C4-2B (cell line): ENCODE measurements around the gene LRP1B.
A peak's percentile ranks its signal among the peaks of the same experiment; 100 is the strongest.
"Not testable (repeated sequence)": the region's sequence is repeated elsewhere in the genome, so short reads cannot be mapped to it uniquely, and the experiment has no call there.

ENCODE experiments used
- H3K27ac ChIP-seq: fragments of 450-650 bp; 2 replicates; pipeline ENCODE4 v1.5.1; 2017
- CTCF ChIP-seq: fragments of 450-650 bp; conservative IDR thresholded peaks from 2 replicates; pipeline ENCODE4 v1.5.1; 2017; ENCODE audit warnings: mild to moderate bottlenecking
- ZFX ChIP-seq: fragments of 450-650 bp; IDR thresholded peaks from 2 replicates; pipeline ENCODE4 v1.6.1; 2017

The LRP1B gene

GRCh38 chr2:140354544-140354943 lies 1776.3 kb downstream of the LRP1B start:
- H3K27ac ChIP-seq: no peak overlapping the region
- TF ChIP-seq ZFX: no peak
- TF ChIP-seq CTCF: no peak

- TF ChIP-seq CTCF (no peak), ZFX (no peak)
- H3K27ac ChIP-seq: no peak overlapping the region
Measured at GRCh38 chr2:140353541-140353940, 1777.3 kb downstream of the LRP1B start.

DNA sequence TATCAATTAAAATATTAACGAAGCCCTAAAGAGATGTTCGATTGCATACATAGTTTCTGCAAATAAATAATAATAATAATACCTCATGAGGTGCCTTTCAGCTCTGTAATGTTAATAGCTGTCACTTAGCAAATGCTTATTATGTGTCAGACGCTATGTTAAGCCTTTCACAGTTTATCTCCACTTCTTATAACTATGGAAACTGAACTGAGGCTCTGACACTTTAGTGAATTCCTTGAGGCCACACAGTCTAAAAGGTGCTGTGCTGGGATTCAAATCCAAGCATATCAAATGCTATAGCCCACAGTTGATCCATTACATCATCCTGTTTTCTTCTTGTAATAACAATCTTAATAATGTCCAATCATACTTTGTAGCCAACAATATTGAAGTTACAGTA lies 1779.1 kb downstream of the LRP1B start:
- TF ChIP-seq ZFX (no peak), CTCF (no peak)
- H3K27ac ChIP-seq: no peak overlapping the region

GRCh38 chr2:140349695-140350094 lies 1781.1 kb downstream of the LRP1B start:
- peak; percentile 25 for TF ChIP-seq CTCF
- TF ChIP-seq ZFX: no peak
- no peak overlapping the region for H3K27ac ChIP-seq

- H3K27ac ChIP-seq: no peak overlapping the region
- TF ChIP-seq CTCF (no peak), ZFX (no peak)
Measured at GRCh38 chr2:140348826-140349225, 1782.0 kb downstream of the LRP1B start.

DNA sequence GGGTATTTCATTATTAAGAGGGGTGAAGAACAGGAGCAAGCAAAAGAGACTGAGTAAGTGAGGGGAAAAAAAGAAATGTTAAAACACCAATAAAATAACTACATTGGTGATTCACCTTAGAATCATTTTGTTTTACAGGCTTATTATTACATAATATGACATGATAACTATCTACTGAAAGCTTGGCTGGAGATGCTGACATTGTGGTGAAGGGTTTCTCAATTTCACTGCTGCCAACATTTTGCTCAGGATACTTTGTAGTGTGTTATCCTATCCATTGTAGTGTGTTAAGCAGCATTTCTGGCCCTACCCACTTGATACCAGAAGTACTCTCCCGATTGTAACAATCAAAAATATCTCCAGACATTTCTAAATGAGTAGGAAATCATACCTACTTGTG lies 1786.0 kb downstream of the LRP1B start:
- no peak for TF ChIP-seq ZFX
- H3K27ac ChIP-seq: no peak overlapping the region

DNA sequence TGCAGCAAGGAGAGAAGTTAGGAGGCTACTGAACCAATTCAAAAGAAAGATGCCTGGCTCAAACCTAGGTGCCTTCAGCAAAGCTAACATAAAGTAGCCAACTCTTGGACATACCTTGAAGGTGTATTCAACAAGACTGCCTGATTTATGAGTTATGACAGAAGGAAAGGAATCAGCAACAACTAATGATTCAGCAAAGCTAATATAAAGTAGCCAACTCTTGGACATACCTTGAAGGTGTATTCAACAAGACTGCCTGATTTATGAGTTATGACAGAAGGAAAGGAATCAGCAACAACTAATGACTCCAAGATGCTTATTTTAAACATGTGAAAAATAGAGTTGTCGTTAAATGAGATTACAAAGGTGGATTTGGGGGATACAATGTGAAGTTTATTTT lies 1786.5 kb downstream of the LRP1B start:
- not testable (repeated sequence) for H3K27ac ChIP-seq

- no peak overlapping the region for H3K27ac ChIP-seq
- TF ChIP-seq CTCF (no peak), ZFX (no peak)
Measured at GRCh38 chr2:140338795-140339194, 1792.0 kb downstream of the LRP1B start.

DNA sequence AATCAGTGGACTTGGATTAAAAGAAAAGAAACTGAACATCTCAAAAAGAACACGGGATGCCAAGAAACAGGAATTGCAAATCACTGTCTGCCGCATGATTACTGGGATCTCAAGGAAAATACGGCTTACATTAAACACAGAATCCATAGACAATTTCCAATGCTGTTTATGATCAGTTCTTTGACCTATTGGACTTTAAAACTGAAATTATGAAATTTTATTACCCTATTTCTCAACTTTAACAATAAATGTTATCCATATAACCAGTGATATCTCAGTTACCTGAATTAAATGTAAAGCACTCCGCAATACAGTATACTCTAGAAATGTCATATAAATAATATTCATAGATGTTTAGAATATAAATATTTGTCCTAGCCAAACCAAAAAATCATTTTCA lies 1793.8 kb downstream of the LRP1B start:
- H3K27ac ChIP-seq: no peak overlapping the region

More for the DNA sequence above, 1793.8 kb downstream of the LRP1B start:
- TF ChIP-seq CTCF (no peak), ZFX (no peak)
